ENCODE measurements around the gene BRSK2.

Gene BRSK2

GRCh38 chr11:1393038-1393710, 3.4 kb downstream of the BRSK2 start:
- CTCF ChIA-PET = no interaction called here
- no peak for DNase-seq (ENCODE audit: extremely low spot score)
- POLR2A ChIA-PET = interaction anchor here (2.6 kb wide), 1 partner anchor 11 kb away, joined by 10 read pairs; no protein-coding TSS in a partner anchor
- TF ChIP-seq ELF4 (IDR thresholded peaks at IDR 0.05) (no peak), BHLHE40 (IDR thresholded peaks at IDR 0.05; ENCODE audit: borderline replicate concordance) (no peak), FOXK2 (IDR thresholded peaks at IDR 0.05) (no peak), ARNT (IDR thresholded peaks at IDR 0.05) (no peak), FOXA1 (IDR thresholded peaks at IDR 0.05) (no peak), SUZ12 (IDR thresholded peaks at IDR 0.05) (no peak), PKNOX1 (IDR thresholded peaks at IDR 0.05) (no peak), L3MBTL2 (conservative IDR thresholded peaks at IDR 0.05) (no peak), LEF1 (IDR thresholded peaks at IDR 0.05; ENCODE audit: borderline replicate concordance) (no peak), ZNF384 (IDR thresholded peaks at IDR 0.05) (no peak), TARDBP (IDR thresholded peaks at IDR 0.05) (no peak), FOXM1 (IDR thresholded peaks at IDR 0.05; ENCODE audit: borderline replicate concordance) (no peak)

GRCh38 chr11:1394936-1395772, 5.4 kb downstream of the BRSK2 start:
- DNase-seq (ENCODE audit: extremely low spot score) = no peak
- no peak for TF ChIP-seq FOXA1 (IDR thresholded peaks at IDR 0.05)
- no peak for TF ChIP-seq ARNT (IDR thresholded peaks at IDR 0.05)
- no peak for TF ChIP-seq TARDBP (IDR thresholded peaks at IDR 0.05)
- TF ChIP-seq HDGF (IDR thresholded peaks at IDR 0.05; ENCODE audit: borderline replicate concordance) = no peak
- TF ChIP-seq BHLHE40 (IDR thresholded peaks at IDR 0.05; ENCODE audit: borderline replicate concordance) = no peak
- no peak for TF ChIP-seq CTBP1 (IDR thresholded peaks at IDR 0.05; ENCODE audit: borderline replicate concordance)
- no peak for TF ChIP-seq SP1 (IDR thresholded peaks at IDR 0.05)
- no peak for TF ChIP-seq PKNOX1 (IDR thresholded peaks at IDR 0.05)
- TF ChIP-seq L3MBTL2 (conservative IDR thresholded peaks at IDR 0.05) = no peak
- TF ChIP-seq FOXM1 (IDR thresholded peaks at IDR 0.05; ENCODE audit: borderline replicate concordance) = no peak
- no peak for TF ChIP-seq SUZ12 (IDR thresholded peaks at IDR 0.05)
- no peak for TF ChIP-seq LEF1 (IDR thresholded peaks at IDR 0.05; ENCODE audit: borderline replicate concordance)
- TF ChIP-seq NFRKB (IDR thresholded peaks at IDR 0.05) = no peak
- TF ChIP-seq ELF4 (IDR thresholded peaks at IDR 0.05) = no peak
- TF ChIP-seq FOXK2 (IDR thresholded peaks at IDR 0.05) = no peak
- TF ChIP-seq ZNF384 (IDR thresholded peaks at IDR 0.05) = no peak
- ChIA-PET CTCF (no interaction called here), POLR2A (no interaction called here)

GRCh38 chr11:1395773-1396374, 6.1 kb downstream of the BRSK2 start:
- POLR2A ChIA-PET = no interaction called here
- no peak for DNase-seq (ENCODE audit: extremely low spot score)
- CTCF ChIA-PET = interaction anchor here (0.6 kb wide), 1 partner anchor 11 kb away, joined by 3 read pairs; no protein-coding TSS in a partner anchor
- TF ChIP-seq NFRKB (IDR thresholded peaks at IDR 0.05) = no peak

- TF ChIP-seq TARDBP (IDR thresholded peaks at IDR 0.05) (no peak), SUZ12 (IDR thresholded peaks at IDR 0.05) (no peak), ZNF384 (IDR thresholded peaks at IDR 0.05) (no peak), ARNT (IDR thresholded peaks at IDR 0.05) (no peak), FOXM1 (IDR thresholded peaks at IDR 0.05; ENCODE audit: borderline replicate concordance) (no peak), L3MBTL2 (conservative IDR thresholded peaks at IDR 0.05) (no peak), NFRKB (IDR thresholded peaks at IDR 0.05) (no peak), HDGF (IDR thresholded peaks at IDR 0.05; ENCODE audit: borderline replicate concordance) (no peak), SP1 (IDR thresholded peaks at IDR 0.05) (no peak), LEF1 (IDR thresholded peaks at IDR 0.05; ENCODE audit: borderline replicate concordance) (no peak), FOXK2 (IDR thresholded peaks at IDR 0.05) (no peak)
- POLR2A ChIA-PET = no interaction called here
- DNase-seq (ENCODE audit: extremely low spot score) = no peak
- CTCF ChIA-PET = interaction anchor here (0.6 kb wide), 1 partner anchor 11 kb away, joined by 3 read pairs; no protein-coding TSS in a partner anchor
These were observed 6.7 kb downstream of the BRSK2 start for GRCh38 chr11:1396375-1396841.

- POLR2A ChIA-PET = interaction anchor here (1.5 kb wide), 1 partner anchor 8 kb away, joined by 4 read pairs; the partner anchor contains the start of gene BRSK2
- DNase-seq (ENCODE audit: extremely low spot score) = no peak
- CTCF ChIA-PET = no interaction called here
- TF ChIP-seq FOXA1 (IDR thresholded peaks at IDR 0.05) = no peak
- no peak for TF ChIP-seq NFRKB (IDR thresholded peaks at IDR 0.05)
These were observed 7.6 kb downstream of the BRSK2 start for GRCh38 chr11:1397146-1397861.

- DNase-seq (ENCODE audit: extremely low spot score) = no peak
- no peak for TF ChIP-seq L3MBTL2 (conservative IDR thresholded peaks at IDR 0.05)
- POLR2A ChIA-PET = interaction anchor here (1.3 to 1.5 kb wide), 2 partner anchors 9 to 11 kb away, joined by 3 to 4 read pairs; partner anchors contain the start of gene BRSK2
- CTCF ChIA-PET = no interaction called here
These were observed 8.3 kb downstream of the BRSK2 start for GRCh38 chr11:1397862-1398527.
